B cell (primary cell): ENCODE data around the gene KRT24.

ENCODE experiments used
- EZH2 ChIP-seq: IDR thresholded peaks from 2 replicates; pipeline ENCODE4 v1.6.1; 2012; ENCODE audit warnings: borderline replicate concordance, low read depth, mild to moderate bottlenecking, moderate library complexity, low read length; ENCODE audit not compliant: insufficient read depth, poor library complexity, severe bottlenecking
- TF ChIP-seq, protein P1 (sequence below): fragments of 200-600 bp; IDR thresholded peaks from one replicate; pipeline ENCODE4 v1.8.0; 2022; ENCODE audit warnings: antibody characterized with exemption, mild to moderate bottlenecking

DNA sequence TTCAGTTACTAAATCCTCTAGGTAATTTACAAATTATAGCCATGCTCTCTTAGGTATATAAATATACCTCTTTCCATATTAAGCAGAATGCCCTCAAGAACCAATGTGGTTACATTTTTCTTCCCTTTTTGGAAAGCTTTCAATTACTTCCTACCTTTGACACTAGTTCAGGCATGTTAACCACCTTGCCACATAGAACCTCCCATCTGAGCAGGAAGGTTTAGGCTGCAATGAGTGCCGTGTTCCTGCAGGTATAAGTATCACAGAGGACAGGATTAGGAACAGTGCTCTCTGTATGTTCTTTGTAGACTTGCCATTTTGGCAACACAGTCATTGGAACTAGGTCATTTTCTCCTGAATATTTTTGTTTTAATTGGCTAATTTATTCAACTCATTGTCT is 31.5 kb upstream of the KRT24 start:
- TF ChIP-seq, protein P1, sequence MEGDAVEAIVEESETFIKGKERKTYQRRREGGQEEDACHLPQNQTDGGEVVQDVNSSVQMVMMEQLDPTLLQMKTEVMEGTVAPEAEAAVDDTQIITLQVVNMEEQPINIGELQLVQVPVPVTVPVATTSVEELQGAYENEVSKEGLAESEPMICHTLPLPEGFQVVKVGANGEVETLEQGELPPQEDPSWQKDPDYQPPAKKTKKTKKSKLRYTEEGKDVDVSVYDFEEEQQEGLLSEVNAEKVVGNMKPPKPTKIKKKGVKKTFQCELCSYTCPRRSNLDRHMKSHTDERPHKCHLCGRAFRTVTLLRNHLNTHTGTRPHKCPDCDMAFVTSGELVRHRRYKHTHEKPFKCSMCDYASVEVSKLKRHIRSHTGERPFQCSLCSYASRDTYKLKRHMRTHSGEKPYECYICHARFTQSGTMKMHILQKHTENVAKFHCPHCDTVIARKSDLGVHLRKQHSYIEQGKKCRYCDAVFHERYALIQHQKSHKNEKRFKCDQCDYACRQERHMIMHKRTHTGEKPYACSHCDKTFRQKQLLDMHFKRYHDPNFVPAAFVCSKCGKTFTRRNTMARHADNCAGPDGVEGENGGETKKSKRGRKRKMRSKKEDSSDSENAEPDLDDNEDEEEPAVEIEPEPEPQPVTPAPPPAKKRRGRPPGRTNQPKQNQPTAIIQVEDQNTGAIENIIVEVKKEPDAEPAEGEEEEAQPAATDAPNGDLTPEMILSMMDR: no peak
- no peak for TF ChIP-seq EZH2
